PC-3 (cell line): ENCODE results near the gene SLC44A3. TPM values are rescaled to one million over a fixed set of nuclear protein-coding genes. Genes with fewer than 3 reads are reported as not detected.
A peak's percentile ranks its signal among the peaks of the same experiment; 100 is the strongest.

Source experiments
- ATAC-seq: fragments of 200-7000 bp; cut with Tn5 transposase; 2 replicates; pipeline ENCODE4 v1.9.1; 2020; ENCODE audit warnings: mild to moderate bottlenecking, moderate library complexity
- BruUV-seq: library from RNA; stranded (reverse); fragments of 400-500 nt; replicated peaks from 2 replicates; lab custom pipeline; 2021; lab: Mats Ljungman, UMichigan
- CTCF ChIA-PET: fragments of 300-600 bp; sonication (Branson Sonifier 250); formaldehyde crosslinking; loops from one replicate; lab custom pipeline; 2022; ENCODE audit warnings: antibody characterized with exemption; lab: Charles Lee
- POLR2A ChIA-PET: fragments of 300-600 bp; sonication (Branson Sonifier 250); formaldehyde crosslinking; loops from one replicate; lab custom pipeline; 2022; ENCODE audit warnings: antibody characterized with exemption; ENCODE audit not compliant: unreplicated experiment; lab: Charles Lee
- DNase-seq: peaks from one replicate; pipeline ENCODE4 v3.0.0-alpha.2; 2015
- H2AFZ ChIP-seq: fragments of 300-600 bp; sonication (generic); 2 replicates; pipeline ENCODE4 v1.6.0; 2016; ENCODE audit warnings: antibody characterized with exemption, low read length
- H3F3A ChIP-seq: fragments of 300-600 bp; sonication (generic); one replicate; pipeline ENCODE4 v1.6.0; 2017; ENCODE audit warnings: antibody characterized with exemption, low read length, control low read depth, mild to moderate bottlenecking; ENCODE audit not compliant: unreplicated experiment
- H3K27ac ChIP-seq: fragments of 300-600 bp; sonication (generic); 2 replicates; pipeline ENCODE4 v1.5.1; 2016; ENCODE audit warnings: mild to moderate bottlenecking, low read length
- H3K27me3 ChIP-seq: fragments of 300-600 bp; sonication (generic); 2 replicates; pipeline ENCODE4 v1.6.1; 2016; ENCODE audit warnings: low read length, mixed read lengths
- H3K36me3 ChIP-seq: fragments of 300-600 bp; sonication (generic); 2 replicates; pipeline ENCODE4 v1.6.1; 2016; ENCODE audit warnings: low read depth, mixed run types, low read length, mixed read lengths
- H3K4me1 ChIP-seq: fragments of 300-600 bp; sonication (generic); 2 replicates; pipeline ENCODE4 v1.5.1; 2016; ENCODE audit warnings: low read length; ENCODE audit not compliant: insufficient read depth
- H3K4me2 ChIP-seq: fragments of 300-600 bp; sonication (generic); 2 replicates; pipeline ENCODE4 v1.6.0; 2016; ENCODE audit warnings: low read length
- H3K4me3 ChIP-seq: fragments of 300-600 bp; sonication (generic); 2 replicates; pipeline ENCODE4 v1.5.1; 2016; ENCODE audit warnings: mild to moderate bottlenecking, low read length, mixed read lengths
- H3K79me2 ChIP-seq: fragments of 300-600 bp; sonication (generic); 2 replicates; pipeline ENCODE4 v1.6.1; 2017; ENCODE audit warnings: low read length, mixed read lengths
- H3K9ac ChIP-seq: fragments of 300-600 bp; sonication (generic); 2 replicates; pipeline ENCODE4 v1.6.0; 2016; ENCODE audit warnings: mild to moderate bottlenecking, low read length
- H3K9me2 ChIP-seq: fragments of 300-600 bp; sonication (generic); replicated peaks from 2 replicates; pipeline ENCODE4 v1.6.1; 2016; ENCODE audit warnings: mixed run types, low read length, mixed read lengths
- H3K9me3 ChIP-seq: fragments of 300-600 bp; sonication (generic); 2 replicates; pipeline ENCODE4 v1.6.1; 2016; ENCODE audit warnings: low read length, mixed read lengths
- H4K20me1 ChIP-seq: fragments of 300-600 bp; sonication (generic); 2 replicates; pipeline ENCODE4 v1.6.1; 2016; ENCODE audit warnings: low read length, mixed read lengths
- CTCF ChIP-seq: fragments of 300-600 bp; sonication (generic); conservative IDR thresholded peaks from 2 replicates; pipeline ENCODE4 v1.5.1; 2017; ENCODE audit warnings: antibody characterized with exemption, low read depth, mild to moderate bottlenecking, low read length
- EZH2 ChIP-seq: fragments of 300-600 bp; sonication (generic); IDR thresholded peaks from one replicate; pipeline ENCODE4 v1.6.1; 2017; ENCODE audit warnings: antibody characterized with exemption, mild to moderate bottlenecking, low read length; ENCODE audit not compliant: unreplicated experiment
- EZH2phosphoT487 ChIP-seq: fragments of 300-600 bp; sonication (generic); IDR thresholded peaks from 2 replicates; pipeline ENCODE4 v1.6.1; 2018; ENCODE audit warnings: mild to moderate bottlenecking, antibody characterized with exemption, low read length, borderline replicate concordance
- intact Hi-C: fragments of 100-400 bp; cut with micrococcal nuclease; formaldehyde crosslinking; loops from 2 replicates; pipeline ENCODE4 v1.9.0; 2023
- total RNA-seq: library from RNA; depleted of rRNA; stranded (reverse); fragments of >200 nt; gene quantifications from 2 replicates; pipeline ENCODE4 v1.2.3, GENCODE V29; 2014

The SLC44A3 gene
- total RNA-seq, 1 experiment from 2014 or later, result 9.2 TPM

DNA sequence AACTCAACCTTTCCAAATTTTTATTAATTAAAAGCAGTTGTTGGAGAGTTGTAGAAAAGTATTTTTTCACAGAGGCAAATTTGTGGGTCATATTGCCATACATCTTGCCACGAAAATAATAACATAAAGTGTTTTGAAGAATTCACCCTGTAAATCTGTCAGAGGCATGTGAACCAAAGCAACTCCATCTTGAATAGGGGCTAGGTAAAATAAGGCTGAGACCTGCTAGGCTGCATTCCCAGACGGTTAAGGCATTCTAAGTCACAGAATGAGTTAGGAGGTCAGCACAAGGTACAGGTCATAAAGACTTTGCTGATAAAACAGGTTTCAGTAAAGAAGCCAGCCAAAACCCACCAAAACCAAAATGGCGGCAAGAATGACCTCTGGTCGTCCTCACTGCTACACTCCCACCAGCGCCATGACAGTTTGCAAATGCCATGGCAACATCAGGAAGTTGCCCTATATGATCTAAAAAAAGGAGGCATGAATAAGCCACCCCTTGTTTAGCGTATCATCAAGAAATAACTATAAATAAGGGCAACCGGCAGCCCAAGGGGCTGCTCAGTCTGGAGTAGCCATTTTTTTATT is 111.2 kb downstream of the SLC44A3 start:
- Histone ChIP-seq H3F3A (no peaks in the 10 kb centered on the region), H3K9ac (no peak overlapping the region), H3K4me3 (no peak overlapping the region), H3K4me2 (no peak overlapping the region), H3K27me3 (no peaks in the 10 kb centered on the region), H3K79me2 (peaks cover 5% of the 10 kb centered on the region), H3K27ac (no peak overlapping the region), H2AFZ (no peak overlapping the region), H3K9me3 (no peaks in the 10 kb centered on the region), H3K4me1 (0 out of 2 replicates have a peak, but pooled peaks cover 4% of the 10 kb centered on the region), H3K9me2 (no peaks in the 10 kb centered on the region), H3K36me3 (no peaks in the 10 kb centered on the region), H4K20me1 (no peaks in the 10 kb centered on the region)
- CTCF ChIA-PET, result no interaction called here
- POLR2A ChIA-PET, result no interaction called here
- no peak for ATAC-seq
- DNase-seq, result no peak
- no TSS peak for BruUV-seq
- TF ChIP-seq EZH2 (no peak), EZH2phosphoT487 (no peak), CTCF (no peak)
- intact Hi-C loops, result no loop called here

DNA sequence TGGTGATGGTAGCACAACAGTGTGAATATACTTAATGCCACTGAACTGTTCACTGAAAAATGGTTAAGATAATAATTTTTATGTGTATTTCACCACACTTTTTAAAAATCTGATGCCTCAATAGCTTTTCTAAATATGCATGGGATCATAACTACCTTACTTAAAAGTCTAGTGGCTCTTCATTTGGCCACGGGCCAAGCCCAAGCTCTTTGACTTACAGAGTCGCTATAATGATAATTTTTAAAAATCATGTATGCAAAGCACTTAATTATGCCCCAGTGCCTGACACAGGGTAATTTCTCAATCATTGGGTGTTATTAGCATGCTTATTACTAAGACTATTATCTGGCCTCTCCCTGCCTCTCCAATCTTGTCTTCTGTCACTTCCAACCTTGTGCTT is 114.4 kb downstream of the SLC44A3 start:
- no TSS peak for BruUV-seq
- Histone ChIP-seq H3K36me3 (no peaks in the 10 kb centered on the region), H3K4me2 (no peak overlapping the region), H3K27me3 (no peaks in the 10 kb centered on the region), H3K9me2 (no peaks in the 10 kb centered on the region), H3K4me3 (no peak overlapping the region), H3K9ac (no peak overlapping the region), H4K20me1 (no peaks in the 10 kb centered on the region), H2AFZ (no peak overlapping the region), H3K27ac (no peak overlapping the region), H3K79me2 (no peaks in the 10 kb centered on the region), H3K4me1 (0 out of 2 replicates have a peak, but pooled peaks cover 4% of the 10 kb centered on the region), H3K9me3 (no peaks in the 10 kb centered on the region), H3F3A (no peaks in the 10 kb centered on the region)
- no peak for ATAC-seq
- CTCF ChIA-PET, result no interaction called here
- POLR2A ChIA-PET, result no interaction called here
- DNase-seq, result no peak
- no peak for TF ChIP-seq CTCF
- no peak for TF ChIP-seq EZH2
- no peak for TF ChIP-seq EZH2phosphoT487
- intact Hi-C loops, result no loop called here

GRCh38 chr1:94935034-94935433 is 114.9 kb downstream of the SLC44A3 start:
- Histone ChIP-seq H3K36me3 (no peaks in the 10 kb centered on the region), H3K9ac (no peak overlapping the region), H3K79me2 (no peaks in the 10 kb centered on the region), H3F3A (no peaks in the 10 kb centered on the region), H3K9me2 (no peaks in the 10 kb centered on the region), H3K4me1 (0 out of 2 replicates have a peak, but pooled peaks cover 4% of the 10 kb centered on the region), H3K4me3 (no peak overlapping the region), H4K20me1 (no peaks in the 10 kb centered on the region), H3K27ac (no peak overlapping the region), H3K9me3 (no peaks in the 10 kb centered on the region), H3K4me2 (no peak overlapping the region), H2AFZ (no peak overlapping the region), H3K27me3 (no peaks in the 10 kb centered on the region)
- BruUV-seq, result no TSS peak
- no peak for TF ChIP-seq CTCF
- TF ChIP-seq EZH2, result no peak
- TF ChIP-seq EZH2phosphoT487, result no peak
- no peak for DNase-seq
- CTCF ChIA-PET, result no interaction called here
- POLR2A ChIA-PET, result no interaction called here
- ATAC-seq, result peak; percentile 40; the same call in 1 of the 2 replicates
- intact Hi-C loops, result loop anchor here (5.0 kb wide), 1 partner anchor 47 kb away; no protein-coding TSS in a partner anchor
